GM12878 (cell line): Measurements from ENCODE around the gene SPPL3. TPM values are rescaled to one million over a fixed set of nuclear protein-coding genes. Genes with fewer than 3 reads are reported as not detected.

ENCODE experiments used
- ATAC-seq: fragments of 200-7000 bp; cut with Tn5 transposase; 3 replicates; pipeline ENCODE4 v1.9.1; 2020; ENCODE audit warnings: mild to moderate bottlenecking, moderate library complexity
- BruUV-seq: library from RNA; stranded (reverse); fragments of 400-500 nt; replicated peaks from 2 replicates; lab custom pipeline; 2021; lab: Mats Ljungman, UMichigan
- CTCF ChIA-PET: fragments of 300-600 bp; sonication (Branson Sonifier 250); formaldehyde crosslinking; extraction: SDS; loops from one replicate; lab custom pipeline; 2021; ENCODE audit warnings: inconsistent platforms; lab: Yijun Ruan, JAX
- POLR2A ChIA-PET: fragments of 350-600 bp; formaldehyde crosslinking; extraction: SDS; loops from one replicate; lab custom pipeline; 2021; ENCODE audit warnings: inconsistent platforms; lab: Charles Lee
- RAD21 ChIA-PET: fragments of 300-600 bp; sonication (Branson Sonifier 250); formaldehyde crosslinking; loops from one replicate; lab custom pipeline; 2023; ENCODE audit warnings: antibody characterized with exemption; ENCODE audit not compliant: unreplicated experiment; lab: Charles Lee
- SMC1A ChIA-PET: fragments of 300-600 bp; sonication (Branson Sonifier 250); formaldehyde crosslinking; loops from one replicate; lab custom pipeline; 2023; ENCODE audit not compliant: unreplicated experiment, uncharacterized antibody; lab: Charles Lee
- DNase-seq: peaks from one replicate; pipeline ENCODE4 v3.0.0-alpha.2; 2011; ENCODE audit warnings: low read depth, low spot score
- FAIRE-seq: peaks from 3 replicates; lab custom pipeline; 2011; peaks lifted over from hg19 to GRCh38; lab: Jason Lieb, UNC
- H2AFZ ChIP-seq: 2 replicates; pipeline ENCODE4 v1.6.0; 2011; ENCODE audit warnings: low read depth, low read length, control low read depth; ENCODE audit not compliant: control insufficient read depth
- H3K27ac ChIP-seq: 2 replicates; pipeline ENCODE4 v1.5.1; 2011; ENCODE audit warnings: control low read depth; ENCODE audit not compliant: control insufficient read depth, insufficient read depth
- H3K27me3 ChIP-seq, 2 experiments: replicated peaks in 1 of 2; 2 replicates each; pipeline versions ENCODE4 v1.6.0 to v1.6.1; 2011; ENCODE audit warnings: low read length in 1 of 2; ENCODE audit not compliant: control insufficient read depth in 2 of 2, insufficient read depth in 2 of 2
- H3K36me3 ChIP-seq, 2 experiments: 2 replicates each; pipeline ENCODE4 v1.5.1; 2011; ENCODE audit warnings: low read length in 1 of 2; ENCODE audit not compliant: control insufficient read depth in 2 of 2, insufficient read depth in 2 of 2
- H3K4me1 ChIP-seq: 2 replicates; pipeline ENCODE4 v1.6.1; 2011; ENCODE audit warnings: mild to moderate bottlenecking, low read length, moderate library complexity, mixed read lengths; ENCODE audit not compliant: control insufficient read depth, insufficient read depth
- H3K4me2 ChIP-seq: 2 replicates; pipeline ENCODE4 v1.6.0; 2011; ENCODE audit warnings: control low read depth; ENCODE audit not compliant: control insufficient read depth, insufficient read depth
- H3K4me3 ChIP-seq: fragments of 200-600 bp; sonication (generic); 2 replicates; pipeline ENCODE4 v1.5.1; 2016
- H3K79me2 ChIP-seq: 2 replicates; pipeline ENCODE4 v1.6.0; 2011; ENCODE audit warnings: low read length; ENCODE audit not compliant: control insufficient read depth, insufficient read depth
- H3K9ac ChIP-seq: 2 replicates; pipeline ENCODE4 v1.8.0; 2011; ENCODE audit warnings: low read length, control low read depth, mixed read lengths; ENCODE audit not compliant: control insufficient read depth, insufficient read depth
- H3K9me3 ChIP-seq: replicated peaks from 3 replicates; pipeline ENCODE4 v1.5.1; 2011; ENCODE audit warnings: mild to moderate bottlenecking, low read length; ENCODE audit not compliant: control insufficient read depth, insufficient read depth
- H4K20me1 ChIP-seq: 2 replicates; pipeline ENCODE4 v1.6.0; 2011; ENCODE audit not compliant: control insufficient read depth, insufficient read depth
- IRF3 ChIP-seq: fragments of 450-650 bp; IDR thresholded peaks from 2 replicates; pipeline ENCODE4 v1.6.1; 2014; ENCODE audit warnings: mild to moderate bottlenecking
- JUNB ChIP-seq: IDR thresholded peaks from 2 replicates; pipeline ENCODE4 v1.6.1; 2016; ENCODE audit warnings: antibody characterized with exemption, mild to moderate bottlenecking
- RUNX3 ChIP-seq: IDR thresholded peaks from 2 replicates; pipeline ENCODE4 v1.6.1; 2012; ENCODE audit warnings: low read length, inconsistent platforms
- ZNF592 ChIP-seq: fragments of 450-650 bp; IDR thresholded peaks from 2 replicates; pipeline ENCODE4 v1.6.1; 2017; ENCODE audit warnings: mild to moderate bottlenecking, moderate library complexity
- WGBS: methylation state at CpG from one replicate; pipeline ENCODE4 v1.1.6; 2016; ENCODE audit warnings: low lambda C conversion rate; ENCODE audit not compliant: insufficient replicate concordance, insufficient coverage; ENCODE audit errors: missing lambda C conversion rate; 5-methylcytosine and 5-hydroxymethylcytosine counted together
- in situ Hi-C: fragments of 300-500 bp; cut with MboI; formaldehyde crosslinking; loops from 9 replicates; pipeline ENCODE4 v1.14.3; 2018; ENCODE audit warnings: mixed read lengths
- intact Hi-C: fragments of 100-400 bp; cut with micrococcal nuclease; formaldehyde crosslinking; loops from one replicate; pipeline ENCODE4 v1.14.2; 2022; ENCODE audit not compliant: unreplicated experiment
- polyA plus RNA-seq, 11 experiments: library from polyadenylated mRNA; depleted of rRNA in 4 of 11; unstranded in 6 of 11; stranded (reverse) in 5 of 11; fragments of >200 nt; fragmentation: Nextera tagmentation in 4 of 11; fragmentation: Illumina TruSeq in 1 of 11; extraction: Ambion mirVana in 4 of 11; extraction: Trizol in 1 of 11; gene quantifications; 1 replicate in 1 of 11; 2 replicates in 10 of 11; pipeline versions ENCODE4 v1.2.1 to v1.2.3, GENCODE V29; 2011 to 2016; ENCODE audit warnings: inconsistent platforms in 2 of 11, missing spikeins in 2 of 11, low read depth in 1 of 11
- total RNA-seq, 4 experiments: library from RNA; depleted of rRNA in 3 of 4; stranded (reverse); fragments of >200 nt in 3 of 4; fragmentation: Illumina TruSeq in 1 of 4; extraction: Trizol in 1 of 4; gene quantifications; 2 replicates each; pipeline versions ENCODE4 v1.2.1 to v1.2.3, GENCODE V29; 2013 to 2021

SPPL3 gene
- total and polyA plus RNA-seq, 10 of the 15 experiments (the other 5 are each of a cell fraction or from before 2014, with no cell fraction given), result 4.3 to 45.5 (median 11.7) TPM

- WGBS, result 96% methylated on average over 7 of the region's 7 CpGs
- Histone ChIP-seq H2AFZ (no peak overlapping the region), H3K9ac (no peak overlapping the region), H3K36me3 (no peaks in the 10 kb centered on the region), H4K20me1 (no peaks in the 10 kb centered on the region; the same call in 1 of the 2 replicates), H3K4me2 (peak overlapping the region; percentile 71), H3K4me1 (peaks cover 13% of the 10 kb centered on the region), H3K27me3 (no peaks in the 10 kb centered on the region), H3K4me3 (no peak overlapping the region; the same call in 1 of the 2 replicates), H3K27ac (peak overlapping the region; percentile 41), H3K9me3 (no peaks in the 10 kb centered on the region; the same call in 2 of the 3 replicates), H3K79me2 (peaks cover 49% of the 10 kb centered on the region)
- in situ Hi-C loops (no loop called here), intact Hi-C loops (no loop called here)
- BruUV-seq, result no TSS peak
- no peak for ATAC-seq
- CTCF ChIA-PET, result no interaction called here
- SMC1A ChIA-PET, result no interaction called here
- RAD21 ChIA-PET, result interaction anchor here (0.6 kb wide), 1 partner anchor 1604 kb away, joined by 3 read pairs; no protein-coding TSS in a partner anchor
- DNase-seq, result no peak
- no peak for FAIRE-seq
- TF ChIP-seq JUNB, result no peak
- 0 out of 2 replicates have a peak, but pooled peaks have one; percentile 9 for TF ChIP-seq RUNX3
- no peak for TF ChIP-seq IRF3
- no peak for TF ChIP-seq ZNF592
- POLR2A ChIA-PET, result no interaction called here
These were observed 83.2 kb downstream of the SPPL3 start for GRCh38 chr12:120820884-120821510.
